CD4-positive, alpha-beta T cell treated with Interleukin-12 subunit alpha and Interleukin-12 subunit beta, for 1 hour (primary cell): ENCODE measurements around the gene GAS7.

ENCODE experiments used
- DNase-seq: peaks from one replicate; pipeline ENCODE4 v3.0.0-alpha.2; 2020

GAS7 gene

GRCh38 chr17:9905902-9906301 lies 292.5 kb downstream of the GAS7 start:
- DNase-seq: peak; percentile 6

DNA sequence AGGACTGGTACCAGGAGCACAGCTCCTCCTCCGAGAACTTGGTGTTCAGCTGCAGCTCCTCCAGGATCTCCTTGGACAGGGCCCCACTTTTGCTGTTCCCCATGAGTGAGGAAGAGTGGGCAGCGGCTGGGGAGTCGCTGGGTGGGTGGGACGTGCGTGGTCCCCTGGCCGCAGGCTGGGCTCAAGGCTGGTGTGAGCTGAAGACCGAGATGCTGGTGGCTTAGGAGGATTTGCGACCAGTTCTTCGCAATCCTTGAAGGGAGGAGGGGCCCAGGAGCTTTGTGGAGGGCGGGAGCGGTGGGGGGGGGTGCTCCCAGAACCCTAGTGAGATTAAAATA lies 293.4 kb downstream of the GAS7 start, which contains the start of gene RCVRN:
TSS of gene RCVRN (minus strand) at position 194 of the 338 bp plus-strand sequence. CDS start at position 103, 91 bp downstream.
- no peak for DNase-seq

- DNase-seq: no peak
Observed at GRCh38 chr17:9904277-9905077, 293.9 kb downstream of the GAS7 start.

DNA sequence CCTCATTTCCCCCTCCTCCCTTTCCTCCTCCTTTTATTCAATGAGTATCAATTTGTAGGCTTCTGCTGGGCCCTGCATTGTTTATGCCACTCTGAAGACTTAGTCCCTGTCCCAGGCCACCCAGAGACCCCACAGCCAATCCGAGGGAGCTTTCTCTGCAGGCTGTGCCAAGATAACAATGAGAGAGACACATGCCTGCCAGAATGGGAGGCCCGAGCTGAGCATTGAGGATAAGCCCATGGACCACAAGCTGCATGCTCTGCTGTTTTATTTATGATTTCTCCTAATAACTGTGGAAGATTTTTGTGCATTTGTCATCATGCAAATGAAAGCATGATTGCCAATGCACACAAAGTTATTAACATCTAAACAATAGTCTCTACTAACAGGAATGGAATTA lies 296.3 kb downstream of the GAS7 start:
- DNase-seq: no peak

DNA sequence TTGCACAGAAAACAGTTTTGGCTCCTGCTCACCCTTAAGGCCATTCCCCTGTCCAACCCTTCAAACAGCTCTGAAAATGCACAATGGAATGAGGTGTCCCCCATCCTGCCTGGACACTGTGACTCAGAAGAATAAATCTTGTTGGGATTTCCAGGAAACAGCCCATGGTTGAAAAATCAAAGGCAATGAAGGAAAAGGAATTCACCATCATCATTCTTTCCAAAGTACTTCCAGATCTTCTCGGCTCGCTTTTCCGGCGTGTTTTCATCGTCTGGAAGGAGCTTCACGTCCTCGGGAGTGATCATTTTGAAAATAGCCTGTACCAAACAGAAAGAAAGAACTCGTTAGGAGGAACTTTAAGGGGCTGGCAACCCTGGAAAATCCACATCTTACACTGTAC lies 297.6 kb downstream of the GAS7 start:
- no peak for DNase-seq

DNA sequence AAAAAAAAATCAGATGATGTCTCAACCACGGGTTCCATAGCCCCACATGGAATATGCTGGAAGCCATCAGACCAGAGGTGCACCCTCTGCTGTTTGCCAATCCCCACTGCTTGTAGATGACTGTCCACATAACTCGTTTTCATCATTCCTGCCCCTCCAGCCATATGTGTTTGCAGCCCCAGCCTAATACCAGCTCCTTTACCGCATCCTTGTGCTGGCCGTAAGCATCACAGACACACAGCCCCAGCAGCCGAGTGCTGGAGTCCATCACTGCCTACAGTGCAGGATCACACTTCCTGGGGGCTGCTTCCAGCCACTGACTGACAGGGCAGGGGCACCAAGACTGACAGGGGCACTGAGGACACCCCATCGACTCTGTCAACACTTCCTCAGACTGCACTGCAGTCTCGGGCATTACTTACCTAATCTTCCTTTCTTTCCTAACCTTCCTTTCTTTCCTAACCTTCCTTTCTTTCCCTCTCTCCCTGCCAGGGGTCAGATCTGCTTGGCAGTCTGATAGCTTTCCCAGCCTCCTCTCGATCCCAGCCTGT lies 298.3 kb downstream of the GAS7 start:
- no peak for DNase-seq

DNA sequence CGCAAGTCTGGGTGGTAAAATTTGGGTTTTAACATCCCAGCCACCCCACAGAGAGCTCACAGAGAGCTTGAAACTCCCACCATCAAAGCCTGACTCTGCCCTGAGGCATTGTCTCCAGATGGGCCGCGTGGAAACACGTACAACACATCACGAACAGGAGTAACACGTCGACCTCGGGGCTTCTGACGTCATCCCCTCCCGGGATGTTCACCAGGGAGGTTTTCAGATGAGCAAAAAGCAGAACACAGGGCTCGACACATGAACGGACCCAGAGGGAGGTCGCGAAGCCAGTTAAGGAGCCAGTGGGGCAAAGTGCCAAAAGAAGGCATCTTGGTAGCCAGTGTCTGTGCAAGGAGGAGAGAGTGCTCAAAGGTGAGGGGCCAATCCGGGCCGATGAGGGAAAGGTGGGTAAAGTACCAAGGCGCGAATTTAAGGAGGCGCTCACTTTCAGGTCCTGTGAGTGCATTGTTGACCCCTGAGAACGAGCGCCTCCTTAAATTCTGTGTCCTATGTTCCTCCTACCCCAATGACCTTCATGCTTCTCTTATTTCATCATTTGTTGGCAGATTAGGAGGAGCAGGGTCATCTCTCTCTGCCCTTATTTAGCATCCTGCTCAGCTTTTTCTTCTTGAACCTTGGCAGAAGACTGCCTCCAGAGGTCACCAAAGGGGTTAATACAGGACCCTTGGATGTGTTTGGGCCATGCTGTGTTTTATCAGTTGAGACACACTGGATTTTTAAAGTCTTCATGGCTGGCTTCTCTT lies 298.9 kb downstream of the GAS7 start:
- no peak for DNase-seq

GRCh38 chr17:9898812-9899211 lies 299.6 kb downstream of the GAS7 start:
- no peak for DNase-seq

GRCh38 chr17:9897372-9897968 lies 300.9 kb downstream of the GAS7 start:
- no peak for DNase-seq

GRCh38 chr17:9895923-9896322 lies 302.5 kb downstream of the GAS7 start:
- no peak for DNase-seq

- no peak for DNase-seq
Observed at GRCh38 chr17:9894231-9894630, 304.2 kb downstream of the GAS7 start.

DNA sequence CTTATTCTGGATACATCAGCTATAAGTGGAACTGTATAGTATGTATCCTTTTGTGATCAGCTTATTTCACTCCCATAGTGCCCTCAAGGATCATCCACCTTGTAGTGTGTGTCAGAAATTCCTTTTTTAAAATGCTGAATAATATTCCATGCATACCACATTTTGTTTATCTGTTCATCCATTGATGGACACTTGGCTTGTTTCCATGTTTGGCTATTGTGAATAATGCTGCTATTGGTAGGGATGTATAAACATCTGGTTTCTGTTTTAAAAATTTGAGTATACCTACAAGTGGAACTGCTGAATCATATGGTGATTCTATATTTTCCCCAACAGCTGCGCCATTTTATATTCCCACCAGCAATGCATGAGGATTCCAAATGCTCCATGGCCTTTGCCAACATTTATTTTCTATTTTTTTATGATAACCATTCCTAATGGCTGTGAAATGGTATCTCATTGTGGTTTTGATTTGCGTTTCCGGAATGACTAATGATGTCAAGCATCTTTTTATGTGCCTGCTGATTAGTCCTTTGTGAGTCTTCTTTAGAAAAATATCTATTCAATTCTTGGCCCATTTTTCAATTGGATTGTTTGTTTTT lies 304.9 kb downstream of the GAS7 start:
- DNase-seq: no peak

DNA sequence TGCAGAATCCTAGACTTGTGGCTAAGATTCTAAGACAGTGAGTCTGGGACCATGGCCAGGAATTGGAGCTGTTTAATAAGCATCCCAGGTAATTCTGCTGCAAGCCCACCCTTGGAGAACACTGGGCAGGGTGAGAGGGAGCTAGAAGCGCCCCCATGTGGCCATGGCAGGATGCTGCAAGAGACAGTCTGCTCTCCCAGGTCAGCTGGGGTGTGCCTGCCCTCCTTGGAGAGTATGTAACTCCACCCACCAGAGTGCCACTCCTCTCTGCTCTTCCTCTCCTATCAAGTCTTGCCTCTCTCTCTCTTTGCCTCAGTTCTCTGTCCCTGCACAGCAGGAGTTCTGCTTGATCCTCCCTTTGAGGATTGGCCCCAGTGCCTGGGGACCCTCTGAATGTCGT lies 308.3 kb downstream of the GAS7 start:
- no peak for DNase-seq

DNA sequence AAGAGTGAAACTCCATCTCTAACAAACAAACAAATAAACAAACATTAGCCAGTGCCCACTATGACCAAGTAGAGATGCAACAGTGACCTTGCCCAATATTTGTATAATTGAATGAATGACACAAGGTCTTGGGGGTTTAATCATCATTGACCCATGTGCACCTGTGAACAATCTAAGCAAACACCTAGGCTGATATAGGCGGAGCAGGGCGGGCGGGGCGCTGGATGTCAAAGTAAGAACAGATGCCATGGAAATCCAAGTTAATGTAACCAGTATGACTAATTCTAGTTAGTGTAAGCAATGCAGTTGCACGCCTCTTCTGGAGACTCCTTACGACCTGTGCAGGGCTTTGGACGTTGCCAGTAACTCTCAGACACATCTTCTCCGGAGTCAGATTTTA lies 310.9 kb downstream of the GAS7 start:
- DNase-seq: no peak

DNA sequence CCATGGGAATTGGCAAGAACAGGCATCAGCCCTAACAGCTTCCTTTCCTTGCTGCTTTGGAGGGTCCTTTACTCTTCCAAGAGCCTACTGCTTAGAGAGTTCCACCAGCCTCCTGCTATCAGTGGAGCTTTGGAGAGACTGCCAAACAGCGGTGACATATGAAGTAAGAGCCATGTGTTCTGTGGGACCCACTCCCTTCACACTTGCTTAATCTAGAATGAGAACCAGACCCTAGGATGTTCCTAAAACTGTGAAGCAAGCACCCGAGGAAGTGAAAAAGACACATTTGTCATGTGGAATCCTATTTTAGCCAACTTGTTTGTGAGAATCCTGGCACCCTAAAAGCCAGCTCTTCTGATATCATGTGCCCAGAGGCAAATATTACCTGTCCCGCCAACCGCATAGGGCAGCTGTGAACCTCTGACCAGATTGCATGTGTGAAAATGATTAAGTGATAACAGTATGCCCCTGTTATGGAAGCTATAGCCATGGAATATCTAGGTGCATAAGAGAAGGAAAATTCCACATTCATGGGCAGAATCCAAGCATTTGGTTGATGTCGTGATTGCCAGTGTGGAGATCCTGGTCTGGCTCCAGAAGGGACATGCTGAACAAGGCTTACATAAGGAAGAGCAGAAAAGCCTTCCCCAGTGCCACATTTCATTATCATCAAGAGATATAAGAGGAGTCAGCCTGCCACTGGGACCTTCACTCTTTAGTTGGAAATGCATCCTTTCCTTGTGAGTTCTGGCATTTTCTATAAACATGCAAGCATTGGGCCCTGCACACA lies 312.1 kb downstream of the GAS7 start:
- DNase-seq: no peak

DNA sequence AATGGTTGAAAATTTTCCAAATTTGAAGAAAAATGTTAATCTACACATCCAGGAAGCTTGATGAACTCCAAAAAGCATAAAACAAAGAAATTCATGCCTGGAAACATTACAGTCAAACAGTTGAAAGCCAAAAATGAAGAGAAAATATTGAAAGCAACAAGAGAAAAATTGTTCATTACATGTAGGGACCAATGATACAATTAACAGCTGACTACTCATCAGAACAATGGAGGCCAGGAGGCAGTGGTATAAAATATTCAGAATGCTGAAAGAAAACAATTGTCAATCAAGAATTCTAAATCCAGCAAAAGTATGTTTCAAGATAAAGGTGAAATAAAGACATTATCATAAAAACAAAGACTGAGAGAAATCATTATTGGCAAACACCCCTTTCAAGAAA lies 315.0 kb downstream of the GAS7 start:
- DNase-seq: no peak

- DNase-seq: no peak
Observed at GRCh38 chr17:9880582-9880999, 317.8 kb downstream of the GAS7 start.

DNA sequence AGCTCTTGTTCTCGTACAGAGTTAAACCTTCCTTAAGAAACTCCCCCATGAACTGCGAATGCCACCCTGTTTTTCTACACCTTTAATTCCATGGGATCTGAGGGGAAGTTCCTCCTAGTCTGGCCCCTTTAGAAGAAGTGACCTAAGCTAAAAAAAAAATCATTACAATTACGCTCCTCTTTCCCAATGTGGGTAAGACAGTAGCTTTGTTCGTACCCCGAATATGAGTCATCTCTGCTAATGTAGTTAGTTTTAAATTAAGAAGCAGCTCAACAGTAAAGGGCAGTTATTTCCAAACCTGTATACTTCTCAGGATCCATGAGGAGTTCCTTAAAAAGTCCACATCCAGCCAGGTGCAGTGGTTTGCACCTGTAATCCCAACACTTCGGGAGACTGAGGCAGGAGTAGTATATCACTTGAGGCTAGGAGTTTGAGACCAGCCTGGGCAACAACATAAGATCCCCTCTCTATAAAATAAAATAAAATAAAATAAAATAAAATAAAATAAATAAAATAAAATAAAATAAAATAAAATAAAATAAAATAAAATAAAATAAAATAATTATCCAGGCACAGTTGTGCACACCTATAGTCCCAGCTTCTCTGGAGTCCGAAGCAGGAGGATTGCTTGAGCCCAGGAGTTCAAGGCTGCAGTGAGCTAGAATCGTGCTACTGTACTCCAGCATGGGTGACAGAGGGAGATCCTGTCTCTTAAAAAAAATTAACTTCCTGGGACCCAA lies 319.4 kb downstream of the GAS7 start:
- no peak for DNase-seq

- DNase-seq: no peak
Observed at GRCh38 chr17:9878356-9878755, 320.1 kb downstream of the GAS7 start.

- DNase-seq: no peak
Observed at GRCh38 chr17:9875441-9875840, 323.0 kb downstream of the GAS7 start.

DNA sequence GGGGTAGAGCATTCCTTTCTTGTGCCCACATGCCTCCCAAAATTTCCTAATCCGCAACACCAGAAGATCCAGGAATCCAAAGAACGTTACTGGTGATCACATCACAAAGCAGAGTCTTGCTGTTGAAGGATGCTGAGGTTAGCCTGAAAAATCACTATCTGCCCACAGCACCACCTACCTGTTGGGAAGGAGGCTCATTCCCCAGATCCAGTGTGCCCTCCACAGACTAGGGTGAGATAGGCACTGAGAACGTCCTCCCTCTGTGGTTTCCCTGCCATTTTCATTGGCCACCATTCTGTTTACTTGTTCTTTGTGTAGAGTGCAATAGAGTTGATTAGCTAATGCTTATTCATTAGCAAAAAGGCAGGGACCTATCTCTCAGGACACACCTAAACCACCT lies 323.7 kb downstream of the GAS7 start:
- no peak for DNase-seq

- DNase-seq: no peak
Observed at GRCh38 chr17:9872852-9873251, 325.6 kb downstream of the GAS7 start.
